Osteoblast (primary cell): ENCODE measurements around the gene PHETA1. TPM values are rescaled to one million over a fixed set of nuclear protein-coding genes. Genes with fewer than 3 reads are reported as not detected.
"Not testable (repeated sequence)": the region's sequence is repeated elsewhere in the genome, so short reads cannot be mapped to it uniquely, and the experiment has no call there.

Source experiments
- DNase-seq: peaks from one replicate; pipeline ENCODE4 v3.0.0; 2011; ENCODE audit warnings: low spot score, mixed read lengths; ENCODE audit not compliant: insufficient read length; ENCODE audit errors: missing footprints
- H2AFZ ChIP-seq: 2 replicates; pipeline ENCODE4 v1.6.0; 2011; ENCODE audit warnings: mild to moderate bottlenecking, low read length
- H3K27ac ChIP-seq: 2 replicates; pipeline ENCODE4 v1.5.1; 2011; ENCODE audit warnings: mild to moderate bottlenecking, low read depth, low read length, moderate library complexity
- H3K27me3 ChIP-seq: 2 replicates; pipeline ENCODE4 v1.6.0; 2012; ENCODE audit warnings: mild to moderate bottlenecking, control low read depth, inconsistent platforms, low read length, moderate library complexity; ENCODE audit not compliant: insufficient read depth
- H3K36me3 ChIP-seq: 2 replicates; pipeline ENCODE4 v1.5.1; 2011; ENCODE audit warnings: mild to moderate bottlenecking, low read length, control low read depth, moderate library complexity; ENCODE audit not compliant: insufficient read depth
- H3K4me1 ChIP-seq: 2 replicates; pipeline ENCODE4 v1.5.1; 2011; ENCODE audit warnings: mild to moderate bottlenecking, low read length, control low read depth, moderate library complexity; ENCODE audit not compliant: insufficient read depth
- H3K4me2 ChIP-seq: 2 replicates; pipeline ENCODE4 v1.6.0; 2011; ENCODE audit warnings: mild to moderate bottlenecking, low read length; ENCODE audit not compliant: insufficient read depth
- H3K4me3 ChIP-seq: fragments of 200-600 bp; sonication (generic); 3 replicates; pipeline ENCODE4 v1.5.1; 2012; ENCODE audit warnings: mild to moderate bottlenecking, low read length, inconsistent platforms; ENCODE audit not compliant: insufficient read depth
- H3K79me2 ChIP-seq: 2 replicates; pipeline ENCODE4 v1.6.0; 2012; ENCODE audit warnings: mild to moderate bottlenecking, low read length, control low read depth, inconsistent platforms; ENCODE audit not compliant: insufficient read depth
- H3K9me3 ChIP-seq: 2 replicates; pipeline ENCODE4 v1.5.1; 2011; ENCODE audit warnings: low read depth, low read length, control low read depth
- H4K20me1 ChIP-seq: 2 replicates; pipeline ENCODE4 v1.6.0; 2012; ENCODE audit warnings: mild to moderate bottlenecking, low read length, control low read depth; ENCODE audit not compliant: insufficient read depth
- total RNA-seq: library from RNA; depleted of rRNA; stranded (reverse); fragments of >200 nt; gene quantifications from 2 replicates; pipeline ENCODE4 v1.2.3, GENCODE V29; 2012
- TF ChIP-seq, protein P1 (sequence below): IDR thresholded peaks from 2 replicates; pipeline ENCODE4 v1.5.1; 2011; ENCODE audit warnings: mild to moderate bottlenecking, low read depth, low read length, moderate library complexity; ENCODE audit errors: extremely low read depth

Gene PHETA1
- total RNA-seq, 1 donor, result 8.3 TPM

DNA sequence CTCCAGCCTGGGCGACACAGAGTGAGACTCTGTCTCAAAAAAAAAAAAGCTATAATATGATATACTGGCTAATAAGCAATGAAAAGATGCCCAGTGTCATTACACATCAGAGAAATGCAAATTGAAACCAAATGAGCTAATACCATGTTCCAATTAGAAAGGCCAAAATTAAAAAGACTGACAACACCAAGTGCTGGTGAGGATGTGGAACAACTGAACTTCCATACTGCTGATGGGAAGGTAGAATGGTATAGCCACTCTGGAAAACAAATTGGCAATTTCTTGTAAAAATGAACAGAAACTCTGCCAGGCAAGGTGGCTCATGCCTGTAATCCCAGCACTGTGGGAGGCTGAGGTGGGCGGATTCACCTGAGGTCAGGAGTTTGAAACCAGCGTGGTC lies 8.5 kb upstream of the PHETA1 start:
- H3K4me2 ChIP-seq, result no peak overlapping the region
- no peaks in the 10 kb centered on the region for H3K36me3 ChIP-seq
- TF ChIP-seq, protein P1, sequence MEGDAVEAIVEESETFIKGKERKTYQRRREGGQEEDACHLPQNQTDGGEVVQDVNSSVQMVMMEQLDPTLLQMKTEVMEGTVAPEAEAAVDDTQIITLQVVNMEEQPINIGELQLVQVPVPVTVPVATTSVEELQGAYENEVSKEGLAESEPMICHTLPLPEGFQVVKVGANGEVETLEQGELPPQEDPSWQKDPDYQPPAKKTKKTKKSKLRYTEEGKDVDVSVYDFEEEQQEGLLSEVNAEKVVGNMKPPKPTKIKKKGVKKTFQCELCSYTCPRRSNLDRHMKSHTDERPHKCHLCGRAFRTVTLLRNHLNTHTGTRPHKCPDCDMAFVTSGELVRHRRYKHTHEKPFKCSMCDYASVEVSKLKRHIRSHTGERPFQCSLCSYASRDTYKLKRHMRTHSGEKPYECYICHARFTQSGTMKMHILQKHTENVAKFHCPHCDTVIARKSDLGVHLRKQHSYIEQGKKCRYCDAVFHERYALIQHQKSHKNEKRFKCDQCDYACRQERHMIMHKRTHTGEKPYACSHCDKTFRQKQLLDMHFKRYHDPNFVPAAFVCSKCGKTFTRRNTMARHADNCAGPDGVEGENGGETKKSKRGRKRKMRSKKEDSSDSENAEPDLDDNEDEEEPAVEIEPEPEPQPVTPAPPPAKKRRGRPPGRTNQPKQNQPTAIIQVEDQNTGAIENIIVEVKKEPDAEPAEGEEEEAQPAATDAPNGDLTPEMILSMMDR, result no peak
- DNase-seq, result no peak
- no peak overlapping the region for H2AFZ ChIP-seq
- no peak overlapping the region for H3K27ac ChIP-seq
- no peaks in the 10 kb centered on the region for H4K20me1 ChIP-seq
- no peak overlapping the region for H3K4me3 ChIP-seq
- H3K27me3 ChIP-seq, result no peaks in the 10 kb centered on the region
- no peaks in the 10 kb centered on the region for H3K79me2 ChIP-seq
- H3K4me1 ChIP-seq, result no peaks in the 10 kb centered on the region
- H3K9me3 ChIP-seq, result no peaks in the 10 kb centered on the region

GRCh38 chr12:111373231-111373630 lies 4.3 kb upstream of the PHETA1 start:
- H3K4me2 ChIP-seq, H3K36me3 ChIP-seq, H2AFZ ChIP-seq, H3K4me3 ChIP-seq, DNase-seq, H3K27ac ChIP-seq, H3K4me1 ChIP-seq, H4K20me1 ChIP-seq, H3K79me2 ChIP-seq, H3K9me3 ChIP-seq, H3K27me3 ChIP-seq: not testable (repeated sequence)

DNA sequence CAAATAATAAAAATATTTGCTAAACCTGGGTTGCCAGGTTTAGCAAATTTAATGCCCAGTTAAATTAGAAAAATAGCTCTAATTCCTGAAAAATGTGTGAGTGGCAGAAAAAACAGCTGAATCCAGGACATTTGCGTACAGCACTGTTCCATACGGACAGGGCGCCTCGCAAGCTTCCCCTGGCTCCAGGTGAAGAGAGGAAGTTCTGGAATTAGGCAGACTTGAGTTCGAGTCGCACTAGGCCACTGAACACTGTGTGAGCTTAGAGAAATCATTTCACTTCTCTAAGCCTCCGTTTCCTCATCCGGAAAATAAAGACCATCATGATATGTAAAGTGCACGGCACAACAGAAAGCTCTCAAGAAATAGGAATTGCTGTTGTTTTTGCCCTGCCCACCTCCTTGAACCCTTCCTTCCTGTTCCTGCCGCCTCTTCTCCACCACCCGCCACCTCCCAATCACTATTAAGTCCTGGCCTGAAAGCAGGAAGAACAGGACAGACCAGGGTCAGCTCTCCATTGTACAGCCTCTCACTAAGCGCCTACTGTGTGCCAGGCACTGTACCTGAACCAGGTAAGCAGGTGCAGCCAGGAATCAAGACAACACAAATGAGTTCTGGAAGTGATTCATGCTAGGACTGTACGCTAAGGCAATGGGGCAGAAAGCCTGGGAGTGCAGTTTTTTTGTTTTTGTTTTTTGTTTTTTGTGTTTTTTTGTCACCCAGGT lies 763 bp upstream of the PHETA1 start:
- peak overlapping the region; percentile 98 for H2AFZ ChIP-seq
- peak; percentile 35 for DNase-seq

GRCh38 chr12:111368291-111368787 lies 556 bp downstream of the PHETA1 start:
- Histone ChIP-seq H3K4me1 (peaks cover 14% of the 10 kb centered on the region), H3K27ac (peak overlapping the region; percentile 28), H2AFZ (peak overlapping the region; percentile 98), H3K79me2 (no peaks in the 10 kb centered on the region), H3K27me3 (no peaks in the 10 kb centered on the region), H3K4me3 (peak overlapping the region; percentile 91), H3K9me3 (no peaks in the 10 kb centered on the region), H4K20me1 (peaks cover 7% of the 10 kb centered on the region), H3K36me3 (no peaks in the 10 kb centered on the region), H3K4me2 (peak overlapping the region; percentile 98)
- TF ChIP-seq, protein P1, result no peak
- peak; percentile 82 for DNase-seq

More for the DNA sequence above, 763 bp upstream of the PHETA1 start:
- Histone ChIP-seq H3K36me3 (no peaks in the 10 kb centered on the region), H3K79me2 (no peaks in the 10 kb centered on the region), H3K9me3 (no peaks in the 10 kb centered on the region), H3K4me2 (peak overlapping the region; percentile 98), H3K4me1 (peaks cover 14% of the 10 kb centered on the region), H3K27me3 (no peaks in the 10 kb centered on the region), H4K20me1 (peaks cover 7% of the 10 kb centered on the region), H3K27ac (no peak overlapping the region), H3K4me3 (peak overlapping the region; percentile 91)
- TF ChIP-seq, protein P1, result no peak
